Colonic mucosa (tissue), 4 donors: ENCODE results near the gene AMPH. TPM values are rescaled to one million over a fixed set of nuclear protein-coding genes. Genes with fewer than 3 reads are reported as not detected.

ENCODE experiments used
- DNase-seq: peaks from one replicate; pipeline ENCODE4 v3.0.0-alpha.2; 2020
- H3K27ac ChIP-seq: fragments of 200-600 bp; one replicate; pipeline ENCODE4 v1.8.0; 2021
- H3K27me3 ChIP-seq: fragments of 200-600 bp; one replicate; pipeline ENCODE4 v1.8.0; 2021
- H3K36me3 ChIP-seq: fragments of 200-600 bp; one replicate; pipeline ENCODE4 v1.8.0; 2021
- H3K4me1 ChIP-seq: fragments of 200-600 bp; one replicate; pipeline ENCODE4 v1.8.0; 2021; ENCODE audit warnings: mild to moderate bottlenecking
- H3K4me3 ChIP-seq: fragments of 200-600 bp; one replicate; pipeline ENCODE4 v1.8.0; 2021
- H3K9ac ChIP-seq, 2 donors: one replicate each; pipeline ENCODE4 v1.7.0; 2013; ENCODE audit warnings: control low read depth in 2 of 2, low read depth in 2 of 2, low read length in 2 of 2
- H3K9me3 ChIP-seq: fragments of 200-600 bp; one replicate; pipeline ENCODE4 v1.8.0; 2021
- intact Hi-C: fragments of 100-400 bp; cut with DNase I; formaldehyde crosslinking; loops from one replicate; pipeline ENCODE4 v1.14.1; 2022
- total RNA-seq, 2 donors: library from RNA; stranded (reverse); fragmentation: NEBNext Ultra II Directional in 1 of 2; extraction: Animal tissue kit (Norgen Biotek cat#: 25700) in 1 of 2; gene quantifications; one replicate each; pipeline ENCODE4 v1.2.1, GENCODE V29; 2021
- TF ChIP-seq, protein P1 (sequence below): fragments of 200-600 bp; IDR thresholded peaks from one replicate; pipeline ENCODE4 v1.8.0; 2022; ENCODE audit warnings: antibody characterized with exemption, mild to moderate bottlenecking
- donor health status: healthy.
- donor health status: DM: no; HTN: no; CAD: no.
- donor health status: DM: no; HTN: no; CAD: no.

The AMPH gene
- total RNA-seq, 2 donors from 2014 or later = 0.49 to 1.1 TPM

DNA sequence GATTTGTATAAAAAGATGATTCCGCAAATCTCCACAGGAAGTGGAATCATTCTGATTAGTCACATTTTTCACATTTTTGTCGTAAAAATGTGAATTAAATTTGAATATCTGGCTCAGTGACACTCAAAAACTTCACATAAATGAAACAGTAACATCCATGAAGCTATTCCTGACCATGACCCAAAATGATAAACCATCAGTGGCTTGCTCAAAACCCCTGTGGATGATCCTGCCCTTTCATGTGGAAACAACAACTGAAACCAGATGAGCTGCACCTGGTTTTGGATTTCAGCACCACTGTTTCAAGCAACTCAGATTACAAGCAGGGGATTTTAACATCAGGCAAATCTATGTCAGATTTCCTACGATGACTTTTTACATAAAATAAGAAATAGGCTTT is 80.3 kb downstream of the AMPH start:
- Histone ChIP-seq H3K9ac (no peak overlapping the region), H3K27me3 (no peaks in the 10 kb centered on the region), H3K36me3 (no peaks in the 10 kb centered on the region), H3K4me3 (no peak overlapping the region), H3K9me3 (no peaks in the 10 kb centered on the region), H3K27ac (no peak overlapping the region), H3K4me1 (no peaks in the 10 kb centered on the region)
- DNase-seq = no peak
- intact Hi-C loops = no loop called here
- TF ChIP-seq, protein P1, sequence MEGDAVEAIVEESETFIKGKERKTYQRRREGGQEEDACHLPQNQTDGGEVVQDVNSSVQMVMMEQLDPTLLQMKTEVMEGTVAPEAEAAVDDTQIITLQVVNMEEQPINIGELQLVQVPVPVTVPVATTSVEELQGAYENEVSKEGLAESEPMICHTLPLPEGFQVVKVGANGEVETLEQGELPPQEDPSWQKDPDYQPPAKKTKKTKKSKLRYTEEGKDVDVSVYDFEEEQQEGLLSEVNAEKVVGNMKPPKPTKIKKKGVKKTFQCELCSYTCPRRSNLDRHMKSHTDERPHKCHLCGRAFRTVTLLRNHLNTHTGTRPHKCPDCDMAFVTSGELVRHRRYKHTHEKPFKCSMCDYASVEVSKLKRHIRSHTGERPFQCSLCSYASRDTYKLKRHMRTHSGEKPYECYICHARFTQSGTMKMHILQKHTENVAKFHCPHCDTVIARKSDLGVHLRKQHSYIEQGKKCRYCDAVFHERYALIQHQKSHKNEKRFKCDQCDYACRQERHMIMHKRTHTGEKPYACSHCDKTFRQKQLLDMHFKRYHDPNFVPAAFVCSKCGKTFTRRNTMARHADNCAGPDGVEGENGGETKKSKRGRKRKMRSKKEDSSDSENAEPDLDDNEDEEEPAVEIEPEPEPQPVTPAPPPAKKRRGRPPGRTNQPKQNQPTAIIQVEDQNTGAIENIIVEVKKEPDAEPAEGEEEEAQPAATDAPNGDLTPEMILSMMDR = no peak

DNA sequence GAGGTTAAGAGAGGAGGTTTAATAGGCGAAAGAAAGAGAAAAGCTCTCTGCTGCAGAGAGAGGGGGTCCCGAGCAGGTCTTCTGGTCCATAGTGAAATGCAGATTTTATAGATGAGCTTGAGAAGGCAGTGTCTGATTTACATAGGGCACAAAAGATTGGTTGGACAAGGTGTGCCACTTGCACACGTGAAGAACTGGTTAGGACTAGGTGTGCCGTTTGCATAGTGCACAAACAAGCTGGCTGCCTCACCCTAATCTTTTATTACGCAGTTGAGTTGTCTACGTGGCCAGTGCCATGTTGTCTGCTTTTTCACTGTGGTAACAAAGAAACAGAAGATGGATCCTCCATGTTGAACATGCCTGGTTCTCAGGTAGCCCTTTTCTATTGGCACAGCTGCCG is 82.6 kb downstream of the AMPH start:
- intact Hi-C loops = no loop called here
- peak; percentile 41 for DNase-seq
- no peaks in the 10 kb centered on the region for H3K27me3 ChIP-seq
- no peak overlapping the region for H3K9ac ChIP-seq
- H3K4me1 ChIP-seq = no peaks in the 10 kb centered on the region
- no peaks in the 10 kb centered on the region for H3K9me3 ChIP-seq
- H3K4me3 ChIP-seq = no peak overlapping the region
- no peaks in the 10 kb centered on the region for H3K36me3 ChIP-seq
- TF ChIP-seq, protein P1 = no peak
- no peak overlapping the region for H3K27ac ChIP-seq

DNA sequence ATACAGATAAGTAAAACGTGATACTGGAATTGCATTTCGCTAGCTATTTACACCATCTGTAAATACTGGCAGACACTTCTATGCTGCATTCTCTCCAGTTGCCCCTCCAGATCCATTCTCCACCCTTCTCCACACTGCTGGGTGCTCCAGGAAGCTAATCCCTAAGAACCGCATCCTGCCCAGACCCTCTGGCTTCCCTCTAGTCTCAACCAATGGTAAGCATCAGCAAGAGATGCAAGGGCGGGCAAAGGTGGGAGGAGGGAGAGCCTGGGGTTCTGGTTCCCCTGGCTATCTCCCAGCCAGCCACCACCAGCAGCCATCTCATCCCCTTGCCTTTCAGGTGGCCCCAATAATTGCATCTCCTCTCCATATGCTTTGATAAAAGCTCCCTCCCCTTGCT is 84.4 kb downstream of the AMPH start:
- intact Hi-C loops = no loop called here
- no peak for DNase-seq
- H3K9me3 ChIP-seq = no peaks in the 10 kb centered on the region
- H3K27ac ChIP-seq = no peak overlapping the region
- no peaks in the 10 kb centered on the region for H3K36me3 ChIP-seq
- H3K27me3 ChIP-seq = no peaks in the 10 kb centered on the region
- H3K9ac ChIP-seq = no peak overlapping the region
- TF ChIP-seq, protein P1 = no peak
- H3K4me1 ChIP-seq = no peaks in the 10 kb centered on the region
- H3K4me3 ChIP-seq = no peak overlapping the region

DNA sequence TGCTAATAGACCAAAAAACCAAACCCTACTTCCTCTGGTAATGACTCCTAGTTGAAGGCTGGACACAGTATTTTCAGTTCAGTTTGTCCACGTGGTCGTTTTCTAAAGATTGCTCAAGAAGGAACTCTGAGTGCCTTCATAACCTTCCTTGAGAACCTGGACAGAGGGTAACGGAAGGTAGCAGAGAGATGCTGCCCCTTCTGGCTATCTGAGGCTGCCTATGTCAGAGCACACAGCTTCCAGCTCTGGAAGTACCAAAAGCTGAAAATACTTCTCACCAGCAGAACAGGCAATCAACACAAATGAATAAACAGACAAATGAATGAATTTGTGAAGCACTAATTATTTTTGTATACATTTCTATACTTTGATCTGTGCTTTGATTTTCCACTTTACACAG is 85.2 kb downstream of the AMPH start:
- Histone ChIP-seq H3K36me3 (no peaks in the 10 kb centered on the region), H3K9me3 (no peaks in the 10 kb centered on the region), H3K27me3 (no peaks in the 10 kb centered on the region), H3K4me1 (no peaks in the 10 kb centered on the region), H3K9ac (no peak overlapping the region), H3K4me3 (no peak overlapping the region), H3K27ac (no peak overlapping the region)
- intact Hi-C loops = no loop called here
- TF ChIP-seq, protein P1 = no peak
- no peak for DNase-seq

DNA sequence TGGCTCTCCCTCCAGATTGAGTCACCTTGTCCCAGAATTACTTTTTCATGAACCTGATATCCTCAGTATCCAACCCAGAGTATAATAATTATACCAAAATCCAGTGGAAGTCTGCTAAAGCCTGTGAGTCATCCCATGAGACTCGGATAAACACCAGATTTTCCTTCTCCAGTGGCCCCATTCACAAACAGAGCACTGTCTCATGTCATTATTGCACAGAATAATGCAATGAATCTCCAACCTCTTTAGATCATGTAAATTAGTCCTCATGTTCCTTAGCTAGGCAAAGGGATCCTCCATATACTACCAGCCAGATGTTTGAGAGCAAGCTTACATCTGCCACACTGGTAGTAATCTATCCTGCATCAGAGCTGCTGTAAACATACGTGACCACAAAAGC is 89.0 kb downstream of the AMPH start:
- no peaks in the 10 kb centered on the region for H3K36me3 ChIP-seq
- intact Hi-C loops = no loop called here
- TF ChIP-seq, protein P1 = no peak

DNA sequence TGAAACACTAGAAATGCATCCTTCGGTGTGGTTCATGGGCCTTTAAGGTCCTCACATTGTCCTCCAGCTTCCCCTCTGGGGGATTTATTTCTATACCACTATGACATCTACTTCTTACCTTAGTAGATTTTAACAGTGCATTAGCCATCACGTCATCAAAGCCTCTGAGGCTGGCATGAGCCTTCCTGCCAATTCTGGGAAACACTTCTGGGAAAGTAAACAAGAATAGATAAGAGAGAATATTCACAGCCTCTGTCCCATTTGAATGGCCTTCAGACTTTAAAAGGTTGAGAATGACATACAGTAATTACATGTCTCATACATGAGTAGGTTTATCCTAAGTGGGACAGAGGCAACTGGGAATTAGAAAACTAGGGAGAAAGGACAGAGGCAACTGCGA is 89.7 kb downstream of the AMPH start:
- Histone ChIP-seq H3K27me3 (no peaks in the 10 kb centered on the region), H3K4me3 (no peak overlapping the region), H3K9ac (no peak overlapping the region), H3K4me1 (no peaks in the 10 kb centered on the region), H3K9me3 (no peaks in the 10 kb centered on the region), H3K27ac (no peak overlapping the region), H3K36me3 (no peaks in the 10 kb centered on the region)
- TF ChIP-seq, protein P1 = no peak
- intact Hi-C loops = no loop called here
- DNase-seq = no peak

More for the DNA sequence above, 89.0 kb downstream of the AMPH start:
- H3K9me3 ChIP-seq = no peaks in the 10 kb centered on the region
- H3K4me1 ChIP-seq = no peaks in the 10 kb centered on the region
- H3K27ac ChIP-seq = no peak overlapping the region
- no peak overlapping the region for H3K9ac ChIP-seq
- H3K27me3 ChIP-seq = no peaks in the 10 kb centered on the region
- no peak overlapping the region for H3K4me3 ChIP-seq
- no peak for DNase-seq
